HepG2 (cell line): ENCODE measurements around the gene HDAC4. TPM values are rescaled to one million over a fixed set of nuclear protein-coding genes. Genes with fewer than 3 reads are reported as not detected.

Experiments used
- ATAC-seq: fragments of 200-7000 bp; cut with Tn5 transposase; 3 replicates; pipeline ENCODE4 v1.9.1; 2020; ENCODE audit warnings: mild to moderate bottlenecking, moderate library complexity
- BruUV-seq: library from RNA; stranded (reverse); fragments of 400-500 nt; replicated peaks from 2 replicates; lab custom pipeline; 2021; lab: Mats Ljungman, UMichigan
- CTCF ChIA-PET: fragments of 300-600 bp; formaldehyde crosslinking; extraction: SDS; loops from one replicate; lab custom pipeline; 2021; ENCODE audit warnings: low total read pairs, inconsistent platforms, low intra/inter-chr PET ratio; lab: Yijun Ruan, JAX
- POLR2A ChIA-PET: fragments of 350-600 bp; sonication (Branson Sonifier 250); formaldehyde crosslinking; loops from one replicate; lab custom pipeline; 2020; ENCODE audit warnings: antibody characterized with exemption, inconsistent platforms; lab: Yijun Ruan, JAX
- DNase-seq: peaks from one replicate; pipeline ENCODE4 v3.0.0-alpha.2; 2015; ENCODE audit warnings: low spot score
- FAIRE-seq: peaks from 3 replicates; lab custom pipeline; 2011; peaks lifted over from hg19 to GRCh38; lab: Jason Lieb, UNC
- H2AFZ ChIP-seq: one replicate; pipeline ENCODE4 v1.6.1; 2011; ENCODE audit warnings: low read length, inconsistent platforms
- H3K27ac ChIP-seq: fragments of 300-600 bp; 3 replicates; pipeline ENCODE4 v1.8.0; 2011; ENCODE audit warnings: mixed run types, mild to moderate bottlenecking, mixed read lengths, low read length, inconsistent platforms; ENCODE audit not compliant: insufficient read depth; ENCODE audit errors: extremely low read length
- H3K27me3 ChIP-seq, 2 experiments: fragments of 200-600 bp in 1 of 2; 2 replicates in 1 of 2; 3 replicates in 1 of 2; pipeline versions ENCODE4 v1.6.0 to v1.8.0; 2011; ENCODE audit warnings: low read length in 2 of 2, mild to moderate bottlenecking in 2 of 2, moderate library complexity in 2 of 2, inconsistent platforms in 1 of 2; ENCODE audit not compliant: insufficient read depth in 2 of 2, control insufficient read depth in 1 of 2
- H3K36me3 ChIP-seq, 2 experiments: fragments of 200-600 bp in 1 of 2; replicated peaks in 1 of 2; 2 replicates in 1 of 2; 3 replicates in 1 of 2; pipeline versions ENCODE4 v1.5.1 to v1.8.0; 2011; ENCODE audit warnings: low read length in 2 of 2, inconsistent platforms in 1 of 2; ENCODE audit not compliant: insufficient read depth in 2 of 2, control insufficient read depth in 1 of 2
- H3K4me1 ChIP-seq: 2 replicates; pipeline ENCODE4 v1.5.1; 2012; ENCODE audit warnings: low read length, inconsistent platforms; ENCODE audit not compliant: insufficient read depth
- H3K4me2 ChIP-seq: 2 replicates; pipeline ENCODE4 v1.6.0; 2011; ENCODE audit warnings: low read depth, low read length, inconsistent platforms
- H3K4me3 ChIP-seq, 3 experiments: fragments of 200-600 bp in 1 of 3; sonication (generic), shearing (Covaris generic) in 1 of 3; replicated peaks in 1 of 3; 2 replicates each; pipeline ENCODE4 v1.5.1; 2011 to 2016; ENCODE audit warnings: low read length in 3 of 3, inconsistent platforms in 2 of 3, low read depth in 2 of 3, mild to moderate bottlenecking in 2 of 3, control low read depth in 1 of 3, mixed read lengths in 1 of 3; ENCODE audit not compliant: insufficient read depth in 1 of 3
- H3K79me2 ChIP-seq: one replicate; pipeline ENCODE4 v1.6.1; 2011; ENCODE audit warnings: low read length, inconsistent platforms; ENCODE audit not compliant: insufficient read depth
- H3K9ac ChIP-seq: 2 replicates; pipeline ENCODE4 v1.6.0; 2011; ENCODE audit warnings: mild to moderate bottlenecking, low read depth, low read length, inconsistent platforms; ENCODE audit not compliant: insufficient read depth
- H3K9me3 ChIP-seq: 2 replicates; pipeline ENCODE4 v1.5.1; 2012; ENCODE audit warnings: mild to moderate bottlenecking, low read length
- H4K20me1 ChIP-seq: 2 replicates; pipeline ENCODE4 v1.6.0; 2011; ENCODE audit warnings: inconsistent platforms, mild to moderate bottlenecking, low read length, moderate library complexity; ENCODE audit not compliant: insufficient read depth
- HNRNPH1 ChIP-seq: fragments of 200-400 bp; formaldehyde crosslinking; optimal IDR thresholded peaks from 2 replicates; pipeline ENCODE3; 2017; ENCODE audit warnings: mild to moderate bottlenecking, low read depth, low read length
- KLF11 ChIP-seq: IDR thresholded peaks from 2 replicates; pipeline ENCODE4 v1.6.1; 2016; ENCODE audit warnings: missing compliant biosample characterization
- MXD3 ChIP-seq: IDR thresholded peaks from 2 replicates; pipeline ENCODE4 v1.6.1; 2016; ENCODE audit warnings: mild to moderate bottlenecking, missing biosample characterization, missing genetic modification reagents
- SCMH1 ChIP-seq: sonication (generic); formaldehyde crosslinking; IDR thresholded peaks from 2 replicates; pipeline ENCODE4 v1.9.0; 2021; ENCODE audit warnings: missing genetic modification reagents, mild to moderate bottlenecking, borderline replicate concordance
- SRSF4 ChIP-seq: fragments of 200-400 bp; formaldehyde crosslinking; IDR thresholded peaks from one replicate; pipeline ENCODE4 v1.6.1; 2018; ENCODE audit warnings: mild to moderate bottlenecking, low read depth, low read length, moderate library complexity; ENCODE audit not compliant: poor library complexity, severe bottlenecking
- SUZ12 ChIP-seq: fragments of 150-350 bp; IDR thresholded peaks from 2 replicates; pipeline ENCODE4 v1.6.1; 2014; ENCODE audit warnings: low read depth, low read length
- SYNCRIP ChIP-seq: fragments of 200-400 bp; formaldehyde crosslinking; IDR thresholded peaks from 2 replicates; pipeline ENCODE4 v1.6.1; 2018; ENCODE audit warnings: mild to moderate bottlenecking, low read depth, low read length; ENCODE audit not compliant: insufficient read depth
- THAP8 ChIP-seq: sonication (generic); formaldehyde crosslinking; IDR thresholded peaks from 2 replicates; pipeline ENCODE4 v1.5.1; 2020; ENCODE audit warnings: missing genetic modification reagents, mild to moderate bottlenecking, borderline replicate concordance
- TP53 ChIP-seq: sonication (generic); formaldehyde crosslinking; conservative IDR thresholded peaks from 2 replicates; pipeline ENCODE4 v1.4.0; 2020; ENCODE audit warnings: missing genetic modification reagents
- ZBTB7B ChIP-seq: sonication (generic); formaldehyde crosslinking; IDR thresholded peaks from 2 replicates; pipeline ENCODE4 v1.4.0; 2020; ENCODE audit warnings: missing genetic modification reagents
- ZNF20 ChIP-seq: sonication (generic); formaldehyde crosslinking; IDR thresholded peaks from 2 replicates; pipeline ENCODE4 v1.4.0; 2020; ENCODE audit warnings: mild to moderate bottlenecking, moderate library complexity, missing genetic modification reagents
- ZNF264 ChIP-seq: sonication (generic); formaldehyde crosslinking; IDR thresholded peaks from 2 replicates; pipeline ENCODE4 v1.4.0; 2020; ENCODE audit warnings: missing genetic modification reagents
- ZNF331 ChIP-seq: sonication (generic); formaldehyde crosslinking; IDR thresholded peaks from 2 replicates; pipeline ENCODE4 v1.4.0; 2020; ENCODE audit warnings: missing genetic modification reagents
- ZNF512 ChIP-seq: sonication (generic); formaldehyde crosslinking; IDR thresholded peaks from 2 replicates; pipeline ENCODE4 v1.4.0; 2020; ENCODE audit warnings: mild to moderate bottlenecking, missing genetic modification reagents
- ZNF557 ChIP-seq: sonication (generic); formaldehyde crosslinking; IDR thresholded peaks from 2 replicates; pipeline ENCODE4 v1.4.0; 2020; ENCODE audit warnings: missing genetic modification reagents
- ZNF746 ChIP-seq: sonication (generic); formaldehyde crosslinking; IDR thresholded peaks from 2 replicates; pipeline ENCODE4 v1.8.0; 2022; ENCODE audit warnings: mild to moderate bottlenecking, missing genetic modification reagents
- ZNF775 ChIP-seq: sonication (generic); formaldehyde crosslinking; IDR thresholded peaks from 2 replicates; pipeline ENCODE4 v1.4.0; 2020; ENCODE audit warnings: missing genetic modification reagents, mild to moderate bottlenecking, moderate library complexity, borderline replicate concordance
- WGBS: methylation state at CpG from one replicate; pipeline ENCODE4 v1.1.6; 2017; ENCODE audit warnings: low lambda C conversion rate; 5-methylcytosine and 5-hydroxymethylcytosine counted together
- in situ Hi-C: cut with HindIII; loops from 2 replicates; pipeline ENCODE4 v1.10.0; 2017; ENCODE audit warnings: low pct_unique_long_range_greater_than_20kb; ENCODE audit not compliant: extremely low pct_ligation_motif_present
- intact Hi-C: fragments of 100-400 bp; cut with micrococcal nuclease; formaldehyde crosslinking; loops from one replicate; pipeline ENCODE4 v1.10.0; 2022; ENCODE audit not compliant: unreplicated experiment
- polyA plus RNA-seq, 8 experiments: library from polyadenylated mRNA; depleted of rRNA in 3 of 8; stranded (reverse) in 7 of 8; unstranded in 1 of 8; fragments of >200 nt; fragmentation: Illumina TruSeq in 4 of 8; extraction: Trizol in 4 of 8; gene quantifications; 2 replicates each; pipeline versions ENCODE4 v1.2.1 to v1.2.3, GENCODE V29; 2011 to 2016; ENCODE audit warnings: low read depth in 4 of 8, missing spikeins in 1 of 8, mixed read lengths in 1 of 8; ENCODE audit not compliant: insufficient read depth in 1 of 8
- total RNA-seq, 5 experiments: library from RNA; depleted of rRNA; stranded (reverse); fragments of >200 nt; fragmentation: Illumina TruSeq; extraction: Trizol; gene quantifications; 2 replicates each; pipeline ENCODE4 v1.2.3, GENCODE V29; 2016; ENCODE audit warnings: low read depth in 1 of 5

The HDAC4 gene
- total and polyA plus RNA-seq, 2 of the 13 experiments (the other 11 are each of a cell fraction or from before 2014, with no cell fraction given), result 10.1 to 11.5 TPM

GRCh38 chr2:239201884-239202283 is 198.9 kb downstream of the HDAC4 start:
- Histone ChIP-seq H3K79me2 (no peaks in the 10 kb centered on the region), H3K36me3 (peaks cover 2 to 12% of the 10 kb centered on the region in 2 experiments; a peak in 2 of 5 replicates), H4K20me1 (no peaks in the 10 kb centered on the region), H3K4me1 (no peaks in the 10 kb centered on the region), H3K27ac (no peak overlapping the region), H3K4me2 (no peak overlapping the region), H3K27me3 (no peaks in the 10 kb centered on the region), H2AFZ (no peak overlapping the region), H3K9me3 (no peaks in the 10 kb centered on the region), H3K4me3 (no peak overlapping the region), H3K9ac (no peak overlapping the region)
- ATAC-seq (no peak), FAIRE-seq (no peak), DNase-seq (no peak)
- no TSS peak for BruUV-seq
- intact Hi-C loops, result loop anchor here (10.0 kb wide), 1 partner anchor 1783 kb away; no protein-coding TSS in a partner anchor
- TF ChIP-seq ZNF557 (CRISPR knock-in tag) (no peak), KLF11 (CRISPR knock-in tag) (no peak), ZNF331 (no peak), SYNCRIP (no peak), ZNF746 (CRISPR knock-in tag) (no peak), SUZ12 (no peak), MXD3 (no peak)
- ChIA-PET POLR2A (no interaction called here), CTCF (no interaction called here)
- in situ Hi-C loops, result no loop called here
- WGBS, result 95% methylated on average over 7 of the region's 7 CpGs

- Histone ChIP-seq H3K79me2 (no peaks in the 10 kb centered on the region), H3K4me3 (no peak overlapping the region), H2AFZ (no peak overlapping the region), H3K4me1 (no peaks in the 10 kb centered on the region), H3K27ac (no peak overlapping the region), H3K4me2 (no peak overlapping the region), H3K36me3 (peaks cover 2 to 15% of the 10 kb centered on the region in 2 experiments; a peak in 2 of 5 replicates), H3K9ac (no peak overlapping the region), H3K9me3 (no peaks in the 10 kb centered on the region), H4K20me1 (no peaks in the 10 kb centered on the region), H3K27me3 (no peaks in the 10 kb centered on the region)
- WGBS, result 96% methylated on average over 6 of the region's 6 CpGs
- no TSS peak for BruUV-seq
- FAIRE-seq, result no peak
- ChIA-PET POLR2A (no interaction called here), CTCF (no interaction called here)
- TF ChIP-seq SRSF4 (no peak), ZNF775 (CRISPR knock-in tag) (no peak), ZNF20 (CRISPR knock-in tag) (no peak), ZNF512 (no peak), THAP8 (CRISPR knock-in tag) (no peak), SCMH1 (CRISPR knock-in tag) (no peak), ZNF264 (CRISPR knock-in tag) (no peak), TP53 (CRISPR knock-in tag) (no peak), HNRNPH1 (no peak), ZBTB7B (CRISPR knock-in tag) (no peak)
- no peak for ATAC-seq
- in situ Hi-C loops, result no loop called here
- DNase-seq, result no peak
- intact Hi-C loops, result loop anchor here (10.0 kb wide), 1 partner anchor 1783 kb away; no protein-coding TSS in a partner anchor
Measured at GRCh38 chr2:239201531-239201876, 199.3 kb downstream of the HDAC4 start.
